ENCODE data around the gene NR0B1. TPM values are rescaled to one million over a fixed set of nuclear protein-coding genes. Genes with fewer than 3 reads are reported as not detected.

The NR0B1 gene
- polyA plus RNA-seq, 3 donors, result not detected

DNA sequence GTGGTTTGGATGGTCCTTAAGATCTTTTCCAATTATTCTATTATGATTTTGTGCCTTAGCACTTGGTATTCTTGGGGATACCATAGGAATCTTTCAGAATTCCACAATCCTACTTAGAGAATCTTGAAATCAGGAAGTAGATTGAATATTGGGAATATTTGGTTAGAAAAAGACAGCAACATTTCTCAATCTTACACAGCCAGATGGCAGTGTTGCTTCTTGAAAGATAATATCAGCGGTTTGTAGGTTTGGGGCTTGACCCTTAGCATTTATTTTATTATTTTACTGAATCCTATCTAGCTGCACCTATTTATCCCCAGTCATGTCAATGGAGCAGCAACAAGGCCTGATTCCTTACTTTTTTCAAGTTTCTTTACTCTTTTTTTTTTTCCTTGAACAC is 33.7 kb downstream of the NR0B1 start:
- H3K4me3 ChIP-seq (replicated peaks in 1 of 3; ENCODE audit: low read depth in 2 of 3, low read length in 3 of 3), result no peak overlapping the region
- H3K4me1 ChIP-seq (ENCODE audit: control insufficient read depth in 1 of 2, insufficient read depth in 2 of 2, low read length in 2 of 2), result no peaks in the 10 kb centered on the region
- Mint-ChIP-seq H3K9me3 (peaks cover 0 to 2% (median 0%) of the 10 kb centered on the region in 7 donors), H3K4me3 (no peak overlapping the region), H3K27me3 (ENCODE audit: low read depth in 3 of 3) (peaks cover 0 to 4% (median 1%) of the 10 kb centered on the region in 3 donors), H3K36me3 (no peaks in the 10 kb centered on the region), H3K4me1 (no peaks in the 10 kb centered on the region), H3K27ac (no peak overlapping the region)
- no peak overlapping the region for H3K9ac ChIP-seq (ENCODE audit: insufficient read depth, low read length, poor library complexity, severe bottlenecking)
- no peak overlapping the region for H3K27ac ChIP-seq (ENCODE audit: low read depth in 1 of 2, low read length in 2 of 2)
- no peaks in the 10 kb centered on the region for H3K79me2 ChIP-seq (ENCODE audit: insufficient read depth, low read length)
- H3K27me3 ChIP-seq (ENCODE audit: control insufficient read depth in 2 of 2, insufficient read depth in 2 of 2, low read length in 2 of 2), result peaks cover 0 to 3% of the 10 kb centered on the region in 2 donors
- no peaks in the 10 kb centered on the region for H3K36me3 ChIP-seq (replicated peaks in 1 of 2; ENCODE audit: control insufficient read depth in 1 of 2, insufficient read depth in 2 of 2, low read length in 2 of 2)
- H3K4me2 ChIP-seq (replicated peaks; ENCODE audit: extremely low read depth, low read length, poor library complexity, severe bottlenecking), result no peak overlapping the region
- intact Hi-C loops (cut with micrococcal nuclease), result no loop called here
- no peaks in the 10 kb centered on the region for H3K9me3 ChIP-seq (replicated peaks in 1 of 2; ENCODE audit: control insufficient read depth in 1 of 2, insufficient read depth in 1 of 2, low read length in 2 of 2)
- TF ChIP-seq, protein P1, sequence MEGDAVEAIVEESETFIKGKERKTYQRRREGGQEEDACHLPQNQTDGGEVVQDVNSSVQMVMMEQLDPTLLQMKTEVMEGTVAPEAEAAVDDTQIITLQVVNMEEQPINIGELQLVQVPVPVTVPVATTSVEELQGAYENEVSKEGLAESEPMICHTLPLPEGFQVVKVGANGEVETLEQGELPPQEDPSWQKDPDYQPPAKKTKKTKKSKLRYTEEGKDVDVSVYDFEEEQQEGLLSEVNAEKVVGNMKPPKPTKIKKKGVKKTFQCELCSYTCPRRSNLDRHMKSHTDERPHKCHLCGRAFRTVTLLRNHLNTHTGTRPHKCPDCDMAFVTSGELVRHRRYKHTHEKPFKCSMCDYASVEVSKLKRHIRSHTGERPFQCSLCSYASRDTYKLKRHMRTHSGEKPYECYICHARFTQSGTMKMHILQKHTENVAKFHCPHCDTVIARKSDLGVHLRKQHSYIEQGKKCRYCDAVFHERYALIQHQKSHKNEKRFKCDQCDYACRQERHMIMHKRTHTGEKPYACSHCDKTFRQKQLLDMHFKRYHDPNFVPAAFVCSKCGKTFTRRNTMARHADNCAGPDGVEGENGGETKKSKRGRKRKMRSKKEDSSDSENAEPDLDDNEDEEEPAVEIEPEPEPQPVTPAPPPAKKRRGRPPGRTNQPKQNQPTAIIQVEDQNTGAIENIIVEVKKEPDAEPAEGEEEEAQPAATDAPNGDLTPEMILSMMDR (IDR thresholded peaks at IDR 0.05), result no peak
- no peak overlapping the region for H2AFZ ChIP-seq (ENCODE audit: insufficient read depth, low read depth, low read length, poor library complexity, severe bottlenecking)
- no peak for DNase-seq
- no CpG with 5 or more reads among the region's 1 CpG for WGBS (ENCODE audit: insufficient coverage)
- no peaks in the 10 kb centered on the region for H4K20me1 ChIP-seq (ENCODE audit: insufficient read depth, low read length)

GRCh38 chrX:30270639-30271038 is 38.6 kb downstream of the NR0B1 start:
- no peak overlapping the region for H3K4me3 Mint-ChIP-seq
- TF ChIP-seq, protein P1 (IDR thresholded peaks at IDR 0.05), result no peak

More at GRCh38 chrX:30270639-30271038, 38.6 kb downstream of the NR0B1 start:
- H3K9me3 Mint-ChIP-seq, result peaks cover 0 to 5% (median 2%) of the 10 kb centered on the region in 7 donors
- Histone ChIP-seq H3K9me3 (replicated peaks in 1 of 2; ENCODE audit: control insufficient read depth in 1 of 2, insufficient read depth in 1 of 2, low read length in 2 of 2) (no peaks in the 10 kb centered on the region), H3K4me2 (replicated peaks; ENCODE audit: extremely low read depth, low read length, poor library complexity, severe bottlenecking) (no peak overlapping the region), H3K27me3 (ENCODE audit: control insufficient read depth in 2 of 2, insufficient read depth in 2 of 2, low read length in 2 of 2) (peaks cover 0 to under 1% of the 10 kb centered on the region in 2 donors), H2AFZ (ENCODE audit: insufficient read depth, low read depth, low read length, poor library complexity, severe bottlenecking) (no peak overlapping the region), H3K36me3 (replicated peaks in 1 of 2; ENCODE audit: control insufficient read depth in 1 of 2, insufficient read depth in 2 of 2, low read length in 2 of 2) (no peaks in the 10 kb centered on the region), H3K27ac (ENCODE audit: low read depth in 1 of 2, low read length in 2 of 2) (no peak overlapping the region), H3K9ac (ENCODE audit: insufficient read depth, low read length, poor library complexity, severe bottlenecking) (no peak overlapping the region), H3K4me3 (replicated peaks in 1 of 3; ENCODE audit: low read depth in 2 of 3, low read length in 3 of 3) (no peak overlapping the region), H3K79me2 (ENCODE audit: insufficient read depth, low read length) (no peaks in the 10 kb centered on the region), H3K4me1 (ENCODE audit: control insufficient read depth in 1 of 2, insufficient read depth in 2 of 2, low read length in 2 of 2) (no peaks in the 10 kb centered on the region), H4K20me1 (ENCODE audit: insufficient read depth, low read length) (no peaks in the 10 kb centered on the region)
- no peaks in the 10 kb centered on the region for H3K36me3 Mint-ChIP-seq
- no peaks in the 10 kb centered on the region for H3K4me1 Mint-ChIP-seq
- H3K27ac Mint-ChIP-seq, result no peak overlapping the region
- no peak for DNase-seq
- intact Hi-C loops (cut with micrococcal nuclease), result no loop called here
- peaks cover 0 to 3% (median 2%) of the 10 kb centered on the region in 3 donors for H3K27me3 Mint-ChIP-seq (ENCODE audit: low read depth in 3 of 3)
- 100% methylated on average over 2 of the region's 3 CpGs for WGBS (ENCODE audit: insufficient coverage)

All from CD14-positive monocyte (primary cell).